H1 (cell line): Measurements from ENCODE around the gene CDKL1. TPM values are rescaled to one million over a fixed set of nuclear protein-coding genes. Genes with fewer than 3 reads are reported as not detected.

Experiments
- CTCF ChIA-PET: fragments of 300-600 bp; sonication (Branson Sonifier 250); formaldehyde crosslinking; loops from one replicate; lab custom pipeline; 2021; ENCODE audit not compliant: partially characterized antibody; lab: Charles Lee
- POLR2A ChIA-PET: fragments of 300-600 bp; sonication (Branson Sonifier 250); formaldehyde crosslinking; loops from one replicate; lab custom pipeline; 2021; ENCODE audit warnings: inconsistent platforms; ENCODE audit not compliant: partially characterized antibody; lab: Charles Lee
- DNase-seq, 2 experiments: peaks; one replicate each; pipeline versions ENCODE4 v3.0.0 to v3.0.0-alpha.2; 2010 to 2022; ENCODE audit warnings: low spot score in 2 of 2, low read depth in 1 of 2, mixed read lengths in 1 of 2
- FAIRE-seq: peaks from 2 replicates; lab custom pipeline; 2011; peaks lifted over from hg19 to GRCh38; lab: Jason Lieb, UNC
- H2AFZ ChIP-seq: 2 replicates; pipeline ENCODE4 v1.8.1; 2012; ENCODE audit warnings: low read length, inconsistent platforms
- H2AK5ac ChIP-seq: 2 replicates; pipeline ENCODE4 v1.6.1; 2013; ENCODE audit warnings: low read depth, low read length
- H2BK120ac ChIP-seq: replicated peaks from 2 replicates; pipeline ENCODE3; 2013; ENCODE audit warnings: low read depth, low read length, inconsistent platforms
- H2BK12ac ChIP-seq: 2 replicates; pipeline ENCODE4 v1.6.1; 2013; ENCODE audit warnings: low read depth, low read length
- H2BK15ac ChIP-seq: 2 replicates; pipeline ENCODE4 v1.6.1; 2013; ENCODE audit warnings: low read length
- H2BK20ac ChIP-seq: 2 replicates; pipeline ENCODE4 v1.6.1; 2013; ENCODE audit warnings: low read length
- H2BK5ac ChIP-seq: 2 replicates; pipeline ENCODE4 v1.6.1; 2013; ENCODE audit warnings: low read depth, low read length
- H3K14ac ChIP-seq: 2 replicates; pipeline ENCODE4 v1.6.1; 2013; ENCODE audit warnings: inconsistent platforms; ENCODE audit not compliant: insufficient read length
- H3K18ac ChIP-seq: 2 replicates; pipeline ENCODE4 v1.6.1; 2013; ENCODE audit warnings: low read length; ENCODE audit errors: extremely low read depth
- H3K23ac ChIP-seq: 2 replicates; pipeline ENCODE4 v1.6.1; 2013; ENCODE audit warnings: inconsistent platforms; ENCODE audit not compliant: insufficient read length
- H3K23me2 ChIP-seq: 2 replicates; pipeline ENCODE4 v1.6.1; 2013; ENCODE audit warnings: low read depth, low read length
- H3K27ac ChIP-seq: 2 replicates; pipeline ENCODE4 v1.6.1; 2011; ENCODE audit warnings: low read depth, low read length, inconsistent platforms
- H3K27me3 ChIP-seq, 4 experiments: replicated peaks in 1 of 4; 1 replicate in 1 of 4; 2 replicates in 3 of 4; pipeline versions ENCODE4 v1.6.1 to v1.8.1; 2011 to 2013; ENCODE audit warnings: low read length in 3 of 4, mild to moderate bottlenecking in 3 of 4, inconsistent platforms in 2 of 4, mixed read lengths in 2 of 4, moderate library complexity in 1 of 4; ENCODE audit not compliant: control insufficient read depth in 3 of 4, insufficient read depth in 3 of 4; ENCODE audit errors: extremely low read depth in 1 of 4
- H3K36me3 ChIP-seq, 4 experiments: 2 replicates each; pipeline versions ENCODE4 v1.6.1 to v1.8.1; 2011 to 2013; ENCODE audit warnings: mild to moderate bottlenecking in 4 of 4, low read length in 3 of 4, moderate library complexity in 2 of 4, control low read depth in 1 of 4, inconsistent platforms in 1 of 4; ENCODE audit not compliant: insufficient read depth in 4 of 4, control insufficient read depth in 2 of 4
- H3K4ac ChIP-seq: replicated peaks from 2 replicates; pipeline ENCODE3; 2013; ENCODE audit warnings: low read length, low read depth, mixed read lengths, inconsistent platforms; ENCODE audit not compliant: insufficient read length
- H3K4me1 ChIP-seq, 4 experiments: replicated peaks in 1 of 4; 1 replicate in 1 of 4; 2 replicates in 3 of 4; pipeline versions ENCODE4 v1.6.1 to v1.8.1; 2011 to 2013; ENCODE audit warnings: low read length in 3 of 4, inconsistent platforms in 2 of 4, mixed read lengths in 1 of 4; ENCODE audit not compliant: insufficient read depth in 4 of 4, control insufficient read depth in 3 of 4
- H3K4me2 ChIP-seq, 2 experiments: 2 replicates each; pipeline versions ENCODE4 v1.6.1 to v1.8.1; 2011 to 2013; ENCODE audit warnings: low read depth in 2 of 2, low read length in 2 of 2, control low read depth in 1 of 2, inconsistent platforms in 1 of 2, mild to moderate bottlenecking in 1 of 2; ENCODE audit not compliant: insufficient read depth in 1 of 2
- H3K4me3 ChIP-seq, 4 experiments: fragments of 200-600, 300-600 bp in 1 of 4; sonication (generic), shearing (Covaris generic), sonication (Bioruptor Twin) in 1 of 4; 2 replicates each; pipeline versions ENCODE4 v1.5.1 to v1.8.1; 2011 to 2016; ENCODE audit warnings: low read length in 4 of 4, low read depth in 3 of 4, control low read depth in 2 of 4, inconsistent platforms in 2 of 4, mild to moderate bottlenecking in 2 of 4, mixed read lengths in 1 of 4, moderate library complexity in 1 of 4; ENCODE audit not compliant: insufficient read depth in 2 of 4; ENCODE audit errors: extremely low read depth in 1 of 4
- H3K56ac ChIP-seq: replicated peaks from 2 replicates; pipeline ENCODE3; 2013; ENCODE audit warnings: low read depth, mild to moderate bottlenecking, mixed read lengths, low read length, inconsistent platforms; ENCODE audit not compliant: insufficient read length
- H3K79me1 ChIP-seq: 2 replicates; pipeline ENCODE4 v1.6.1; 2013; ENCODE audit warnings: low read depth, low read length, control low read depth
- H3K79me2 ChIP-seq, 2 experiments: 2 replicates each; pipeline versions ENCODE4 v1.6.1 to v1.8.1; 2012 to 2013; ENCODE audit warnings: low read length in 2 of 2, mild to moderate bottlenecking in 2 of 2, inconsistent platforms in 1 of 2; ENCODE audit not compliant: insufficient read depth in 2 of 2, control insufficient read depth in 1 of 2
- H3K9ac ChIP-seq, 4 experiments: replicated peaks in 1 of 4; 1 replicate in 1 of 4; 2 replicates in 3 of 4; pipeline versions ENCODE4 v1.6.1 to v1.8.1; 2011 to 2013; ENCODE audit warnings: low read depth in 3 of 4, low read length in 3 of 4, control low read depth in 2 of 4, mild to moderate bottlenecking in 2 of 4, moderate library complexity in 2 of 4, inconsistent platforms in 1 of 4; ENCODE audit errors: extremely low read depth in 1 of 4
- H3K9me3 ChIP-seq, 2 experiments: 2 replicates each; pipeline versions ENCODE4 v1.6.1 to v1.8.1; 2012 to 2013; ENCODE audit warnings: mild to moderate bottlenecking in 2 of 2, moderate library complexity in 2 of 2, control low read depth in 1 of 2, inconsistent platforms in 1 of 2, low read depth in 1 of 2, low read length in 1 of 2, mixed read lengths in 1 of 2; ENCODE audit not compliant: insufficient read depth in 2 of 2
- H4K20me1 ChIP-seq, 2 experiments: replicated peaks in 1 of 2; 2 replicates each; pipeline versions ENCODE3 to v1.8.1; 2011 to 2013; ENCODE audit warnings: inconsistent platforms in 2 of 2, low read length in 2 of 2, mild to moderate bottlenecking in 1 of 2; ENCODE audit not compliant: insufficient read depth in 2 of 2, control insufficient read depth in 1 of 2
- H4K5ac ChIP-seq: 2 replicates; pipeline ENCODE4 v1.6.1; 2013; ENCODE audit warnings: low read length, low read depth, mixed read lengths, inconsistent platforms; ENCODE audit not compliant: insufficient read length
- H4K8ac ChIP-seq: 2 replicates; pipeline ENCODE4 v1.8.0; 2013; ENCODE audit warnings: mild to moderate bottlenecking, moderate library complexity, low read length, inconsistent platforms; ENCODE audit not compliant: insufficient read depth; ENCODE audit errors: extremely low read depth
- H4K91ac ChIP-seq: replicated peaks from 2 replicates; pipeline ENCODE3; 2013; ENCODE audit warnings: low read length, mixed read lengths, inconsistent platforms; ENCODE audit not compliant: insufficient read length
- EGR1 ChIP-seq: IDR thresholded peaks from 2 replicates; pipeline ENCODE4 v1.6.1; 2011; ENCODE audit warnings: low read depth, low read length, borderline replicate concordance
- KDM4A ChIP-seq: IDR thresholded peaks from one replicate; pipeline ENCODE4 v1.7.1; 2012; ENCODE audit warnings: low read depth, mild to moderate bottlenecking, moderate library complexity, low read length, inconsistent platforms; ENCODE audit not compliant: severe bottlenecking
- KDM5A ChIP-seq: fragments of 200-600 bp; IDR thresholded peaks from 2 replicates; pipeline ENCODE4 v1.7.1; 2012; ENCODE audit warnings: mild to moderate bottlenecking, low read length, inconsistent platforms, mixed read lengths
- PHF8 ChIP-seq: fragments of 200-600 bp; sonication (generic); conservative IDR thresholded peaks from 2 replicates; pipeline ENCODE4 v1.7.1; 2012; ENCODE audit warnings: low read depth, mild to moderate bottlenecking, inconsistent platforms, low read length, moderate library complexity
- POLR2A ChIP-seq, 2 experiments: IDR thresholded peaks; 1 replicate in 1 of 2; 2 replicates in 1 of 2; pipeline ENCODE4 v1.6.1; 2011; ENCODE audit warnings: low read depth in 2 of 2, low read length in 2 of 2, mild to moderate bottlenecking in 2 of 2; ENCODE audit errors: control extremely low read depth in 1 of 2
- RAD21 ChIP-seq, 2 experiments: IDR thresholded peaks in 1 of 2; conservative IDR thresholded peaks in 1 of 2; 2 replicates each; pipeline ENCODE4 v1.6.1; 2011; ENCODE audit warnings: low read depth in 2 of 2, low read length in 2 of 2, improper control_type of control experiment in 1 of 2, inconsistent platforms in 1 of 2, mild to moderate bottlenecking in 1 of 2, moderate library complexity in 1 of 2
- RNF2 ChIP-seq: fragments of 200-900, 300-1000 bp; sonication (generic); IDR thresholded peaks from 2 replicates; pipeline ENCODE4 v1.7.1; 2016; ENCODE audit warnings: borderline replicate concordance, low read depth, mild to moderate bottlenecking, antibody characterized with exemption, low read length; ENCODE audit not compliant: poor library complexity, severe bottlenecking; ENCODE audit errors: missing control alignments
- SUZ12 ChIP-seq: fragments of 200-600 bp; sonication (generic); IDR thresholded peaks from 2 replicates; pipeline ENCODE4 v1.6.1; 2012; ENCODE audit warnings: mild to moderate bottlenecking, inconsistent platforms, low read length, moderate library complexity, mixed read lengths
- TBP ChIP-seq: IDR thresholded peaks from 2 replicates; pipeline ENCODE4 v1.6.1; 2011; ENCODE audit warnings: low read depth, low read length, improper control_type of control experiment
- TEAD4 ChIP-seq: IDR thresholded peaks from 2 replicates; pipeline ENCODE4 v1.6.1; 2012; ENCODE audit warnings: low read depth, low read length, inconsistent platforms, mixed read lengths
- WGBS, 2 experiments: shearing (Covaris generic) in 1 of 2; methylation state at CpG; one replicate each; pipeline versions ENCODE4 v1.1.6 to v1.1.7; 2013 to 2015; ENCODE audit warnings: low lambda C conversion rate in 2 of 2, mixed read lengths in 2 of 2, inconsistent platforms in 1 of 2, low coverage in 1 of 2, missing lambda C conversion rate in 1 of 2; ENCODE audit not compliant: insufficient replicate concordance in 2 of 2, insufficient coverage in 1 of 2, insufficient read length in 1 of 2; ENCODE audit errors: extremely low coverage in 1 of 2, missing lambda C conversion rate in 1 of 2; 5-methylcytosine and 5-hydroxymethylcytosine counted together
- polyA plus RNA-seq, 7 experiments: library from polyadenylated mRNA; depleted of rRNA in 3 of 7; stranded (reverse) in 5 of 7; unstranded in 2 of 7; fragments of >200 nt in 5 of 7; fragments of 200-250 nt in 2 of 7; gene quantifications; 1 replicate in 5 of 7; 2 replicates in 1 of 7; 4 replicates in 1 of 7; pipeline versions ENCODE4 v1.2.1 to v1.2.3, GENCODE V29; 2011 to 2013; ENCODE audit warnings: missing spikeins in 2 of 7, mixed read lengths in 2 of 7
- total RNA-seq: library from RNA; stranded (reverse); fragmentation: NEBNext Ultra II Directional; extraction: Animal tissue kit (Norgen Biotek cat#: 25700); gene quantifications from 2 replicates; pipeline ENCODE4 v1.2.1, GENCODE V29; 2021
- TF ChIP-seq, protein P1 (sequence below): IDR thresholded peaks from 2 replicates; pipeline ENCODE4 v1.6.1; 2011; ENCODE audit warnings: low read depth, mild to moderate bottlenecking, low read length; ENCODE audit not compliant: insufficient read depth
- TF ChIP-seq, protein P2 (sequence below): IDR thresholded peaks from 2 replicates; pipeline ENCODE4 v1.6.1; 2012; ENCODE audit warnings: inconsistent platforms

Gene CDKL1
- total and polyA plus RNA-seq, 2 of the 8 experiments (the other 6 are each of a cell fraction or from before 2014, with no cell fraction given) = 1.2 to 2.2 TPM

DNA sequence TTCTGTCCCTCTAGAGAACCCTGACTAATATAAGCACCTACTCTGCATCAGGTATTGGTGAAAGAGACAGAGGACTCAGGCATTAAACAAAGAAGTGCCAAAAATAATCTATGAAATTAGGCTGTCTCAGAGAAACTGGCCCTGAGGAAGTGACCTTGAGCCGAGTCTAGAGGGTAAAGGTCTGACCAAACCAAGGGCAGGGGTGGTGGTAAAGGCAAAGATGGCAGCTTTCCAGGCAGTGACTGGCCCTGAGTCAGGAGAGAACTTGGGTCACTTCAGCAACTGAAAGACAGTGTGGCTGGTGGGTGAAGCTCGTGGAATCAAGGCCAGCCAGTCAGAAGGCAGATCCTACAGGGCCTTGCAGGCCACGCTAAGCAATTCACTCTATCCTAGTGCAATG, 30.6 kb downstream of the CDKL1 start:
- Histone ChIP-seq H3K18ac (no peak overlapping the region), H4K5ac (no peak overlapping the region), H3K36me3 (no peaks in the 10 kb centered on the region), H3K23me2 (no peaks in the 10 kb centered on the region), H2BK20ac (no peak overlapping the region), H3K79me2 (no peaks in the 10 kb centered on the region), H2BK120ac (no peak overlapping the region), H3K4me2 (no peak overlapping the region), H3K4me1 (no peaks in the 10 kb centered on the region), H3K27me3 (no peaks in the 10 kb centered on the region; a peak in 1 of 7 replicates), H2BK12ac (no peak overlapping the region), H4K8ac (no peak overlapping the region), H3K4me3 (no peak overlapping the region), H3K9ac (no peak overlapping the region), H2BK15ac (no peak overlapping the region), H3K79me1 (no peaks in the 10 kb centered on the region), H3K23ac (no peak overlapping the region), H3K27ac (no peak overlapping the region), H4K20me1 (no peaks in the 10 kb centered on the region), H3K14ac (no peak overlapping the region), H3K9me3 (peaks cover 0 to 2% of the 10 kb centered on the region in 2 experiments; a peak in 1 of 4 replicates), H4K91ac (no peak overlapping the region), H2BK5ac (no peak overlapping the region), H2AFZ (no peak overlapping the region), H3K4ac (no peak overlapping the region), H3K56ac (no peak overlapping the region), H2AK5ac (no peak overlapping the region)
- 85% methylated on average over 3 of the region's 3 CpGs; no CpG with 5 or more reads in 1 of the 2 experiments for WGBS, 2 experiments
- CTCF ChIA-PET = interaction anchor here (0.6 to 1.3 kb wide), 3 partner anchors 13 to 133 kb away, joined by 3 to 4 read pairs (median 3); no protein-coding TSS in a partner anchor
- FAIRE-seq (no peak), DNase-seq (no peak)
- POLR2A ChIA-PET = interaction anchor here (0.9 to 1.1 kb wide), 2 partner anchors 53 to 162 kb away, joined by 3 to 4 read pairs; no protein-coding TSS in a partner anchor
- TF ChIP-seq RNF2 = no peak
- TF ChIP-seq TEAD4 = no peak
- TF ChIP-seq TBP = no peak
- TF ChIP-seq, protein P1, sequence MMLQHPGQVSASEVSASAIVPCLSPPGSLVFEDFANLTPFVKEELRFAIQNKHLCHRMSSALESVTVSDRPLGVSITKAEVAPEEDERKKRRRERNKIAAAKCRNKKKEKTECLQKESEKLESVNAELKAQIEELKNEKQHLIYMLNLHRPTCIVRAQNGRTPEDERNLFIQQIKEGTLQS = no peak
- TF ChIP-seq RAD21 (IDR thresholded peaks at IDR 0.05 in 1 of 2, conservative IDR thresholded peaks at IDR 0.05 in 1 of 2; ENCODE audit: low read depth in 2 of 2, low read length in 2 of 2) = no peak
- TF ChIP-seq EGR1 = no peak
- TF ChIP-seq, protein P2, sequence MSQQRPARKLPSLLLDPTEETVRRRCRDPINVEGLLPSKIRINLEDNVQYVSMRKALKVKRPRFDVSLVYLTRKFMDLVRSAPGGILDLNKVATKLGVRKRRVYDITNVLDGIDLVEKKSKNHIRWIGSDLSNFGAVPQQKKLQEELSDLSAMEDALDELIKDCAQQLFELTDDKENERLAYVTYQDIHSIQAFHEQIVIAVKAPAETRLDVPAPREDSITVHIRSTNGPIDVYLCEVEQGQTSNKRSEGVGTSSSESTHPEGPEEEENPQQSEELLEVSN = no peak
- TF ChIP-seq KDM4A = no peak
- TF ChIP-seq PHF8 = no peak
- no peak for TF ChIP-seq KDM5A
- TF ChIP-seq POLR2A (IDR thresholded peaks at IDR 0.05; ENCODE audit: control extremely low read depth in 1 of 2, low read depth in 2 of 2, low read length in 2 of 2) = no peak
- TF ChIP-seq SUZ12 = no peak
